ENCODE results near the gene NR2F1. TPM values are rescaled to one million over a fixed set of nuclear protein-coding genes. Genes with fewer than 3 reads are reported as not detected.

Gene NR2F1
- total RNA-seq, 1 experiment from 2014 or later, result not detected

DNA sequence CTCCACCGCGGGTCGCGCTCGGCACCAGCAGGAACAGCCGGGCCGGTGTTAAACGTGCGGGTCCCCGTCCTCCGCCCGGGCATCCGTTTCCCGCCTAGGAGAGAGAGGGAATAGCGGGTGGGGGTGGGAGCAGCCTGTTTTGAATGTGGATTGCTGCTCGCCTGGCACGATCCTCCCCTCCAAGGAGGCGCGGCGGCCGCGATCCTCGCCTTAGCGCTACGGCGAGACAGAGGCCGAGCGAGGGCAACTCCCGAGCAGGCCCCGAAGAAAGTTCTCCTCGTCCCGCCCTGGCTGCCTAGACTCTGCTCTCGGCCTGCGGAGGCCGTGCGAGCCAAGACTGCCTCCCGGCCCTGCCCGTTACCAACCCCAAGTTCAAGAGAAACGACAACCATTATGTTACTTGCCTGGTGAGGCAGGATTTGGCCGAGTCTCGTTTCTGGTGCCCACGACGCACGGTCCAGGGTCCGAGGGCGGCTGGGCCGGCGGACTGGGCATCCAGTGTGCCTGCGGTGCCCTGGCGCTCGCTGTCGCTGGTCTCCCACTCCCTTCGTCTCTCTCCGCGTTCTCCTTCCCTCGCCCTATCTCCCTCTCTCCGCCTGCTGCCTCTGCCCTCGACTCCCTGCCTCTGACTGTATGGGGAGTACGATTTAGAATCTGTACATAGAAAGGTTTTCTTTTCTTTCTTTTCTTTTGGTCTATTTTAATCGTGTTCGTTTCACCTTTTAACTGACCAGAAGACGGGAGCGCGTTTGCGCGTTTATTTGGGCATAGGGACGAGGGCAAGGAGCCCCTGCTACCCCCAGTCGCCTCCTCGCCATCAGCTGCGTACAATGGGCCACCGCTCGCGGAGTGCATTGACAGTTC, 2.7 kb upstream of the NR2F1 start:
- H3K4me3 Mint-ChIP-seq, result peak overlapping the region in 1 of 2 experiments; percentile 46; a peak in 4 of 5 replicates
- H3K9ac ChIP-seq (ENCODE audit: extremely low read depth, insufficient read length, low read length), result no peak overlapping the region
- no peak overlapping the region for H2BK12ac ChIP-seq (ENCODE audit: insufficient read length, low read depth, low read length)
- peaks cover 0 to 3% of the 10 kb centered on the region in 2 experiments; a peak in 3 of 5 replicates for H3K9me3 Mint-ChIP-seq
- no peaks in the 10 kb centered on the region for H4K20me1 ChIP-seq (ENCODE audit: control insufficient read depth, insufficient read depth, insufficient read length)
- H3K4me1 Mint-ChIP-seq, result peaks cover 14 to 24% of the 10 kb centered on the region in 2 experiments
- H4K8ac ChIP-seq (replicated peaks; ENCODE audit: insufficient read length, low read depth, low read length), result no peak overlapping the region
- H3K4me1 ChIP-seq (ENCODE audit: insufficient read depth, low read length), result no peaks in the 10 kb centered on the region; the same call in 1 of the 2 replicates
- H3K79me2 ChIP-seq (ENCODE audit: insufficient read depth, low read length), result no peaks in the 10 kb centered on the region
- H3K4me2 ChIP-seq (ENCODE audit: insufficient read depth, insufficient read length, low read length), result peak overlapping the region; percentile 49
- peaks cover 69% of the 10 kb centered on the region for H3K27me3 ChIP-seq (ENCODE audit: insufficient read depth, low read length)
- H4K5ac ChIP-seq (ENCODE audit: insufficient read length, low read depth, low read length), result no peak overlapping the region
- no peak overlapping the region for H3K18ac ChIP-seq (ENCODE audit: insufficient read length, low read depth, low read length)
- no peak overlapping the region for H3K23ac ChIP-seq (ENCODE audit: insufficient read length, low read depth, low read length)
- no peak overlapping the region for H3K4ac ChIP-seq (ENCODE audit: low read depth, low read length)
- no CpG with 5 or more reads among the region's 73 CpGs for WGBS (ENCODE audit: extremely low coverage, insufficient read length, low lambda C conversion rate)
- DNase-seq, result peak; percentile 64
- H3K79me1 ChIP-seq (ENCODE audit: insufficient read depth, low read depth, low read length, poor library complexity, severe bottlenecking), result no peaks in the 10 kb centered on the region
- H2AFZ ChIP-seq (ENCODE audit: low read length), result no peak overlapping the region
- no peak overlapping the region for H2BK120ac ChIP-seq (ENCODE audit: low read depth, low read length, poor library complexity, severe bottlenecking)
- no peaks in the 10 kb centered on the region for H3K36me3 Mint-ChIP-seq (ENCODE audit: insufficient read depth in 1 of 3, low read depth in 3 of 3)
- H2BK5ac ChIP-seq (ENCODE audit: insufficient read length, low read length), result no peak overlapping the region
- no peak overlapping the region for H3K14ac ChIP-seq (ENCODE audit: insufficient read depth, low read length)
- no peak overlapping the region for H2AK5ac ChIP-seq (ENCODE audit: insufficient read length, low read length)
- no peak overlapping the region for H3T11ph ChIP-seq (ENCODE audit: low read length)
- H3K23me2 ChIP-seq (ENCODE audit: insufficient read length, low read depth, low read length, poor library complexity, severe bottlenecking), result peaks cover 12% of the 10 kb centered on the region
- TF ChIP-seq, protein P1, sequence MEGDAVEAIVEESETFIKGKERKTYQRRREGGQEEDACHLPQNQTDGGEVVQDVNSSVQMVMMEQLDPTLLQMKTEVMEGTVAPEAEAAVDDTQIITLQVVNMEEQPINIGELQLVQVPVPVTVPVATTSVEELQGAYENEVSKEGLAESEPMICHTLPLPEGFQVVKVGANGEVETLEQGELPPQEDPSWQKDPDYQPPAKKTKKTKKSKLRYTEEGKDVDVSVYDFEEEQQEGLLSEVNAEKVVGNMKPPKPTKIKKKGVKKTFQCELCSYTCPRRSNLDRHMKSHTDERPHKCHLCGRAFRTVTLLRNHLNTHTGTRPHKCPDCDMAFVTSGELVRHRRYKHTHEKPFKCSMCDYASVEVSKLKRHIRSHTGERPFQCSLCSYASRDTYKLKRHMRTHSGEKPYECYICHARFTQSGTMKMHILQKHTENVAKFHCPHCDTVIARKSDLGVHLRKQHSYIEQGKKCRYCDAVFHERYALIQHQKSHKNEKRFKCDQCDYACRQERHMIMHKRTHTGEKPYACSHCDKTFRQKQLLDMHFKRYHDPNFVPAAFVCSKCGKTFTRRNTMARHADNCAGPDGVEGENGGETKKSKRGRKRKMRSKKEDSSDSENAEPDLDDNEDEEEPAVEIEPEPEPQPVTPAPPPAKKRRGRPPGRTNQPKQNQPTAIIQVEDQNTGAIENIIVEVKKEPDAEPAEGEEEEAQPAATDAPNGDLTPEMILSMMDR (conservative IDR thresholded peaks at IDR 0.05), result no peak
- no peak overlapping the region for H4K91ac ChIP-seq (ENCODE audit: insufficient read length, low read depth, low read length)
- no peak overlapping the region for H3K56ac ChIP-seq (ENCODE audit: insufficient read length, low read depth, low read length)
- no peaks in the 10 kb centered on the region for H3K9me3 ChIP-seq (ENCODE audit: control insufficient read depth, low read depth, low read length)
- H3K27ac ChIP-seq (ENCODE audit: insufficient read length, low read depth, low read length), result no peak overlapping the region
- H3K27me3 Mint-ChIP-seq (ENCODE audit: low read depth), result peaks cover 8% of the 10 kb centered on the region
- H2BK20ac ChIP-seq (ENCODE audit: low read depth, low read length, poor library complexity, severe bottlenecking), result no peak overlapping the region
- no peak overlapping the region for H3K27ac Mint-ChIP-seq
- no peak overlapping the region for H2BK15ac ChIP-seq (ENCODE audit: low read depth, low read length)
